Measurements from ENCODE around the gene TET3. TPM values are rescaled to one million over a fixed set of nuclear protein-coding genes. Genes with fewer than 3 reads are reported as not detected.

The TET3 gene
- total and polyA plus RNA-seq, 7 donors: 1.8 to 9.6 (median 3.3) TPM

DNA sequence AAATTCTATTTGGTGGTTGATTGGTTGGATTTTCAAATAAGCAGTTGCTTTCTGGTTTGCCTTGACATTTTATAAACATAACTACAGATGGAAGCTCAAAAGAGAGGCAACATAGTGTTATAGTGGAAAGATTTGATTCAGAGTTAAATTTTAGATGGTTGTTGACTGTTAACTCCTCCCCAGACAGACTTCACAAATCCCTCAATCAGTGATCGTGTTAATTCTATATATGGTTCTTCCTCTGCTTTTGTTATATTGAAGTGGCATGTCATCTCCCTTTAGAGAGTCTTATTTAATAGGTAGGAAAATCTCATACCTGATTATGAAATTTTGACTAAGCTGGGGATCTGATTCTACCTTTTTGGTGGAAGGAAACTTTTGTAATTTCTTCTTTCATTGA, 38.5 kb upstream of the TET3 start:
- H3K27ac ChIP-seq: no peak overlapping the region
- H3K4me3 ChIP-seq: no peak overlapping the region
- intact Hi-C loops (cut with DNase I): no loop called here
- H3K36me3 ChIP-seq: peaks cover 6 to 62% (median 28%) of the 10 kb centered on the region in 4 donors
- 75 to 82% methylated on average over 1 of the region's 1 CpG for WGBS, 2 donors
- no peaks in the 10 kb centered on the region for H3K9me3 ChIP-seq
- no peaks in the 10 kb centered on the region for H3K27me3 ChIP-seq
- TF ChIP-seq EP300 (IDR thresholded peaks at IDR 0.05) (no peak), CTCF (IDR thresholded peaks at IDR 0.05) (no peak), POLR2AphosphoS5 (IDR thresholded peaks at IDR 0.05) (no peak), POLR2A (IDR thresholded peaks at IDR 0.05) (no peak)
- DNase-seq: no peak
- peaks cover 0 to 7% (median 2%) of the 10 kb centered on the region in 4 donors for H3K4me1 ChIP-seq

- peaks cover 8 to 62% (median 32%) of the 10 kb centered on the region in 4 donors for H3K36me3 ChIP-seq
Observed at GRCh38 chr2:73946666-73947065, 38.0 kb upstream of the TET3 start.

GRCh38 chr2:73947412-73948018, 37.2 kb upstream of the TET3 start:
- intact Hi-C loops (cut with DNase I): no loop called here
- H3K9me3 ChIP-seq: no peaks in the 10 kb centered on the region
- peaks cover 10 to 64% (median 33%) of the 10 kb centered on the region in 4 donors for H3K36me3 ChIP-seq
- TF ChIP-seq POLR2A (IDR thresholded peaks at IDR 0.05): no peak
- TF ChIP-seq CTCF (IDR thresholded peaks at IDR 0.05): no peak
- no peak for TF ChIP-seq POLR2AphosphoS5 (IDR thresholded peaks at IDR 0.05)
- TF ChIP-seq EP300 (IDR thresholded peaks at IDR 0.05): no peak
- 87% methylated on average over 5 of the region's 5 CpGs for WGBS, 2 donors
- no peak overlapping the region for H3K27ac ChIP-seq
- H3K4me3 ChIP-seq: no peak overlapping the region
- peaks cover 0 to 8% (median 3%) of the 10 kb centered on the region in 4 donors for H3K4me1 ChIP-seq
- no peaks in the 10 kb centered on the region for H3K27me3 ChIP-seq
- DNase-seq: no peak

More at GRCh38 chr2:73946666-73947065, 38.0 kb upstream of the TET3 start:
- Histone ChIP-seq H3K27ac (no peak overlapping the region), H3K9me3 (no peaks in the 10 kb centered on the region), H3K4me1 (peaks cover 0 to 7% (median 2%) of the 10 kb centered on the region in 4 donors), H3K27me3 (no peaks in the 10 kb centered on the region), H3K4me3 (no peak overlapping the region)
- no peak for DNase-seq
- TF ChIP-seq POLR2AphosphoS5 (IDR thresholded peaks at IDR 0.05): no peak
- no peak for TF ChIP-seq POLR2A (IDR thresholded peaks at IDR 0.05)
- TF ChIP-seq CTCF (IDR thresholded peaks at IDR 0.05): no peak
- TF ChIP-seq EP300 (IDR thresholded peaks at IDR 0.05): no peak
- intact Hi-C loops (cut with DNase I): no loop called here
- 86 to 92% methylated on average over 3 of the region's 3 CpGs for WGBS, 2 donors

DNA sequence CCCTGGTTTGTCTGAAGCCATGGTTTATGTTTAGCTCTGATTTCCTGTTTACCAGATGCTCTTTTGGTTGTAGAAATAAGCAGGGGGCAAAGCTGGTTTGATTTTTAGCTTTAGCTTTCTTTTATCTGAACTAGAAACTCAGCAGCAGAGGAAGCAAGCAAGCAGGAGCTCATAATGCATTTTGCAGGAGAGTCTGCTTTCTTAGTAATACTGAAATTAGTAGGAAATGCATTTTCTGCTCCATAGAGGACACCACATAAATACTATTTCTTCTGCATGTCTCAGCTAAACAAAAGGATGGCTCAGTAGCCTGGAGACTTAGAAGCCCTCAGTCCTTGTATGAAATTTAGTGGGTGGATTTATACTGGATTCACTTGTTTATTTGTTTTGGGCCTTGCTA, 34.9 kb upstream of the TET3 start:
- Histone ChIP-seq H3K36me3 (peaks cover 10 to 82% (median 37%) of the 10 kb centered on the region in 4 donors), H3K4me3 (no peak overlapping the region), H3K27me3 (no peaks in the 10 kb centered on the region), H3K27ac (no peak overlapping the region), H3K9me3 (no peaks in the 10 kb centered on the region), H3K4me1 (peaks cover 0 to 4% (median under 1%) of the 10 kb centered on the region in 4 donors)
- TF ChIP-seq POLR2A (IDR thresholded peaks at IDR 0.05): no peak
- TF ChIP-seq EP300 (IDR thresholded peaks at IDR 0.05): no peak
- no peak for TF ChIP-seq CTCF (IDR thresholded peaks at IDR 0.05)
- TF ChIP-seq POLR2AphosphoS5 (IDR thresholded peaks at IDR 0.05): no peak
- intact Hi-C loops (cut with DNase I): no loop called here
- no peak for DNase-seq

Data from sigmoid colon (tissue), 7 donors.